Measurements from ENCODE around the gene TP53I11.

The TP53I11 gene

GRCh38 chr11:44986315-44986714 is 35.6 kb upstream of the TP53I11 start:
- DNase-seq = no peak
- TF ChIP-seq GATA1 (IDR thresholded peaks at IDR 0.05; ENCODE audit: low read depth, low read length) (no peak), POLR2A (IDR thresholded peaks at IDR 0.05; ENCODE audit: low read length) (no peak)

- TF ChIP-seq POLR2A (IDR thresholded peaks at IDR 0.05; ENCODE audit: low read length) (no peak), GATA1 (IDR thresholded peaks at IDR 0.05; ENCODE audit: low read depth, low read length) (no peak)
- no peak for DNase-seq
These were observed 35.0 kb upstream of the TP53I11 start for GRCh38 chr11:44985721-44986120.

GRCh38 chr11:44983786-44984185 is 33.1 kb upstream of the TP53I11 start:
- TF ChIP-seq POLR2A (IDR thresholded peaks at IDR 0.05; ENCODE audit: low read length) (no peak), GATA1 (IDR thresholded peaks at IDR 0.05; ENCODE audit: low read depth, low read length) (no peak)
- DNase-seq = no peak

- no peak for DNase-seq
- TF ChIP-seq GATA1 (IDR thresholded peaks at IDR 0.05; ENCODE audit: low read depth, low read length) (no peak), POLR2A (IDR thresholded peaks at IDR 0.05; ENCODE audit: low read length) (no peak)
These were observed 31.9 kb upstream of the TP53I11 start for GRCh38 chr11:44982496-44983062.

GRCh38 chr11:44980533-44981427 is 30.1 kb upstream of the TP53I11 start:
- TF ChIP-seq GATA1 (IDR thresholded peaks at IDR 0.05; ENCODE audit: low read depth, low read length) (no peak), POLR2A (IDR thresholded peaks at IDR 0.05; ENCODE audit: low read length) (no peak)
- DNase-seq = no peak

GRCh38 chr11:44979543-44980399 is 29.1 kb upstream of the TP53I11 start:
- DNase-seq = no peak
- TF ChIP-seq POLR2A (IDR thresholded peaks at IDR 0.05; ENCODE audit: low read length) = no peak
- TF ChIP-seq GATA1 (IDR thresholded peaks at IDR 0.05; ENCODE audit: low read depth, low read length) = no peak

GRCh38 chr11:44978961-44979331 is 28.3 kb upstream of the TP53I11 start:
- DNase-seq = no peak
- TF ChIP-seq POLR2A (IDR thresholded peaks at IDR 0.05; ENCODE audit: low read length) (no peak), GATA1 (IDR thresholded peaks at IDR 0.05; ENCODE audit: low read depth, low read length) (no peak)

- DNase-seq = no peak
- TF ChIP-seq POLR2A (IDR thresholded peaks at IDR 0.05; ENCODE audit: low read length) (no peak), GATA1 (IDR thresholded peaks at IDR 0.05; ENCODE audit: low read depth, low read length) (no peak)
These were observed 27.7 kb upstream of the TP53I11 start for GRCh38 chr11:44978274-44978960.

GRCh38 chr11:44977493-44977984 is 26.9 kb upstream of the TP53I11 start:
- no peak for TF ChIP-seq POLR2A (IDR thresholded peaks at IDR 0.05; ENCODE audit: low read length)
- no peak for TF ChIP-seq GATA1 (IDR thresholded peaks at IDR 0.05; ENCODE audit: low read depth, low read length)
- DNase-seq = no peak

- TF ChIP-seq GATA1 (IDR thresholded peaks at IDR 0.05; ENCODE audit: low read depth, low read length) (no peak), POLR2A (IDR thresholded peaks at IDR 0.05; ENCODE audit: low read length) (no peak)
These were observed 25.9 kb upstream of the TP53I11 start for GRCh38 chr11:44976576-44976975.

GRCh38 chr11:44974402-44975000 is 23.8 kb upstream of the TP53I11 start:
- no peak for DNase-seq
- TF ChIP-seq POLR2A (IDR thresholded peaks at IDR 0.05; ENCODE audit: low read length) (no peak), GATA1 (IDR thresholded peaks at IDR 0.05; ENCODE audit: low read depth, low read length) (no peak)

More at GRCh38 chr11:44976576-44976975, 25.9 kb upstream of the TP53I11 start:
- DNase-seq = no peak

GRCh38 chr11:44973632-44974401 is 23.1 kb upstream of the TP53I11 start:
- TF ChIP-seq GATA1 (IDR thresholded peaks at IDR 0.05; ENCODE audit: low read depth, low read length) (no peak), POLR2A (IDR thresholded peaks at IDR 0.05; ENCODE audit: low read length) (no peak)
- DNase-seq = no peak
